HepG2 (cell line): ENCODE data around the gene SOBP. TPM values are rescaled to one million over a fixed set of nuclear protein-coding genes. Genes with fewer than 3 reads are reported as not detected.

ENCODE experiments used
- ATAD3A ChIP-seq: sonication (generic); formaldehyde crosslinking; IDR thresholded peaks from 2 replicates; pipeline ENCODE4 v1.4.0; 2020; ENCODE audit warnings: missing genetic modification reagents
- HDAC6 ChIP-seq: fragments of 200-600 bp; sonication (generic); IDR thresholded peaks from 2 replicates; pipeline ENCODE4 v1.7.0; 2017; ENCODE audit warnings: mild to moderate bottlenecking, antibody characterized with exemption, low read length, low read depth
- MZF1 ChIP-seq: sonication (generic); formaldehyde crosslinking; IDR thresholded peaks from 2 replicates; pipeline ENCODE4 v1.8.1; 2023; ENCODE audit warnings: mild to moderate bottlenecking, missing genetic modification reagents, borderline replicate concordance
- SKIL ChIP-seq: sonication (generic); formaldehyde crosslinking; IDR thresholded peaks from 2 replicates; pipeline ENCODE4 v1.8.0; 2022; ENCODE audit warnings: missing genetic modification reagents, mild to moderate bottlenecking, moderate library complexity, borderline replicate concordance
- ZNF207 ChIP-seq: fragments of 450-650 bp; IDR thresholded peaks from 2 replicates; pipeline ENCODE4 v1.6.1; 2016; ENCODE audit warnings: antibody characterized with exemption, borderline replicate concordance
- ZNF646 ChIP-seq: sonication (generic); formaldehyde crosslinking; IDR thresholded peaks from 2 replicates; pipeline ENCODE4 v1.9.0; 2021; ENCODE audit warnings: mild to moderate bottlenecking, missing genetic modification reagents
- ZNF672 ChIP-seq: sonication (generic); formaldehyde crosslinking; IDR thresholded peaks from 2 replicates; pipeline ENCODE4 v1.8.1; 2022; ENCODE audit warnings: missing genetic modification reagents
- polyA plus RNA-seq, 8 experiments: library from polyadenylated mRNA; depleted of rRNA in 3 of 8; stranded (reverse) in 7 of 8; unstranded in 1 of 8; fragments of >200 nt; fragmentation: Illumina TruSeq in 4 of 8; extraction: Trizol in 4 of 8; gene quantifications; 2 replicates each; pipeline versions ENCODE4 v1.2.1 to v1.2.3, GENCODE V29; 2011 to 2016; ENCODE audit warnings: low read depth in 4 of 8, missing spikeins in 1 of 8, mixed read lengths in 1 of 8; ENCODE audit not compliant: insufficient read depth in 1 of 8
- total RNA-seq, 5 experiments: library from RNA; depleted of rRNA; stranded (reverse); fragments of >200 nt; fragmentation: Illumina TruSeq; extraction: Trizol; gene quantifications; 2 replicates each; pipeline ENCODE4 v1.2.3, GENCODE V29; 2016; ENCODE audit warnings: low read depth in 1 of 5
- TF ChIP-seq, protein P1 (sequence below): IDR thresholded peaks from 2 replicates; pipeline ENCODE4 v1.4.0; 2020; ENCODE audit warnings: mild to moderate bottlenecking, missing genetic modification reagents
- TF ChIP-seq, protein P2 (sequence below): sonication (generic); formaldehyde crosslinking; IDR thresholded peaks from 2 replicates; pipeline ENCODE4 v1.8.1; 2022; ENCODE audit warnings: low read depth, mild to moderate bottlenecking, missing genetic modification reagents

Gene SOBP
- total and polyA plus RNA-seq, 2 of the 13 experiments (the other 11 are each of a cell fraction or from before 2014, with no cell fraction given) = 1.5 to 6.9 TPM

DNA sequence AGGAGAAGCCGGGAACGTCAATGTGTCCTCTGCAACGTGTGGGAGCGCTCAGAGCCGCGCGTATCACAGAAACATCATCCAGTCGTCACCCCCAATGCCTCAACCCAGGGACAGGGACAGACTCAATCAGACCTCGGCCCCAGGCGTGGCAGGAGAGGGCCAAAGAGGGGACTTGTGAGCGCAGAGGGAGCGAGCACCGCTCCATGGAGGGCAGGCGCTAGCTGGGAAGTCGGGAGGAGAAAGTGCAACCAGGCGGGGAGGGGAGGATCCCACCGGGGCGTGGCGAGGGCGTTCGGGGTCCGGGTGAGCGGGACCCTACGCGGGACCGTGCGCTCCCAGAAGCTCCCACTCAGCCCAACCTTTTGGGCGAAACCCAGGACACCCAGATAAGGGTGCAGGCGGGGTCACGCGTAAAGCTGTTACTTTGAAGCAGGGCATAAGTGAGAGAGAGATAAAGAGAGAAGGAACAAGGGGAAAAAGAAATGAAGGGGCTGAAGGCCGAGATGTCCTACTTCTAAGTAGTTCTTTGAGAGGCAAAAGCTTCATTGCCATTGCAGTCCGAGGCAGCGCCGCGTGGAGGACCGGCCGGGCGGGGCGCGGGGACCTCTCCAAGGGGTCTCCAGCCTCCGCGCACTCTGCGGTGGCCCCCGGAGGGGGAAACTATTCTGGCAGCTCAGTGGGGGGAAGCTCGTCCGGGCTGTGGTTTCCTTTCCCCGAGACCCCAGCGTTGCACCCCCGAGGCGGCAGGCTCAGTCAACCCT is 862 bp upstream of the SOBP start (continued):
- TF ChIP-seq ZNF646 (CRISPR knock-in tag) = no peak
- TF ChIP-seq, protein P1, sequence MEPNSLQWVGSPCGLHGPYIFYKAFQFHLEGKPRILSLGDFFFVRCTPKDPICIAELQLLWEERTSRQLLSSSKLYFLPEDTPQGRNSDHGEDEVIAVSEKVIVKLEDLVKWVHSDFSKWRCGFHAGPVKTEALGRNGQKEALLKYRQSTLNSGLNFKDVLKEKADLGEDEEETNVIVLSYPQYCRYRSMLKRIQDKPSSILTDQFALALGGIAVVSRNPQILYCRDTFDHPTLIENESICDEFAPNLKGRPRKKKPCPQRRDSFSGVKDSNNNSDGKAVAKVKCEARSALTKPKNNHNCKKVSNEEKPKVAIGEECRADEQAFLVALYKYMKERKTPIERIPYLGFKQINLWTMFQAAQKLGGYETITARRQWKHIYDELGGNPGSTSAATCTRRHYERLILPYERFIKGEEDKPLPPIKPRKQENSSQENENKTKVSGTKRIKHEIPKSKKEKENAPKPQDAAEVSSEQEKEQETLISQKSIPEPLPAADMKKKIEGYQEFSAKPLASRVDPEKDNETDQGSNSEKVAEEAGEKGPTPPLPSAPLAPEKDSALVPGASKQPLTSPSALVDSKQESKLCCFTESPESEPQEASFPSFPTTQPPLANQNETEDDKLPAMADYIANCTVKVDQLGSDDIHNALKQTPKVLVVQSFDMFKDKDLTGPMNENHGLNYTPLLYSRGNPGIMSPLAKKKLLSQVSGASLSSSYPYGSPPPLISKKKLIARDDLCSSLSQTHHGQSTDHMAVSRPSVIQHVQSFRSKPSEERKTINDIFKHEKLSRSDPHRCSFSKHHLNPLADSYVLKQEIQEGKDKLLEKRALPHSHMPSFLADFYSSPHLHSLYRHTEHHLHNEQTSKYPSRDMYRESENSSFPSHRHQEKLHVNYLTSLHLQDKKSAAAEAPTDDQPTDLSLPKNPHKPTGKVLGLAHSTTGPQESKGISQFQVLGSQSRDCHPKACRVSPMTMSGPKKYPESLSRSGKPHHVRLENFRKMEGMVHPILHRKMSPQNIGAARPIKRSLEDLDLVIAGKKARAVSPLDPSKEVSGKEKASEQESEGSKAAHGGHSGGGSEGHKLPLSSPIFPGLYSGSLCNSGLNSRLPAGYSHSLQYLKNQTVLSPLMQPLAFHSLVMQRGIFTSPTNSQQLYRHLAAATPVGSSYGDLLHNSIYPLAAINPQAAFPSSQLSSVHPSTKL (CRISPR knock-in tag) = peak; percentile 38; the same call in 1 of the 2 replicates
- no peak for TF ChIP-seq MZF1 (CRISPR knock-in tag)
- no peak for TF ChIP-seq ZNF207
- TF ChIP-seq SKIL (CRISPR knock-in tag) = no peak
- TF ChIP-seq, protein P2, sequence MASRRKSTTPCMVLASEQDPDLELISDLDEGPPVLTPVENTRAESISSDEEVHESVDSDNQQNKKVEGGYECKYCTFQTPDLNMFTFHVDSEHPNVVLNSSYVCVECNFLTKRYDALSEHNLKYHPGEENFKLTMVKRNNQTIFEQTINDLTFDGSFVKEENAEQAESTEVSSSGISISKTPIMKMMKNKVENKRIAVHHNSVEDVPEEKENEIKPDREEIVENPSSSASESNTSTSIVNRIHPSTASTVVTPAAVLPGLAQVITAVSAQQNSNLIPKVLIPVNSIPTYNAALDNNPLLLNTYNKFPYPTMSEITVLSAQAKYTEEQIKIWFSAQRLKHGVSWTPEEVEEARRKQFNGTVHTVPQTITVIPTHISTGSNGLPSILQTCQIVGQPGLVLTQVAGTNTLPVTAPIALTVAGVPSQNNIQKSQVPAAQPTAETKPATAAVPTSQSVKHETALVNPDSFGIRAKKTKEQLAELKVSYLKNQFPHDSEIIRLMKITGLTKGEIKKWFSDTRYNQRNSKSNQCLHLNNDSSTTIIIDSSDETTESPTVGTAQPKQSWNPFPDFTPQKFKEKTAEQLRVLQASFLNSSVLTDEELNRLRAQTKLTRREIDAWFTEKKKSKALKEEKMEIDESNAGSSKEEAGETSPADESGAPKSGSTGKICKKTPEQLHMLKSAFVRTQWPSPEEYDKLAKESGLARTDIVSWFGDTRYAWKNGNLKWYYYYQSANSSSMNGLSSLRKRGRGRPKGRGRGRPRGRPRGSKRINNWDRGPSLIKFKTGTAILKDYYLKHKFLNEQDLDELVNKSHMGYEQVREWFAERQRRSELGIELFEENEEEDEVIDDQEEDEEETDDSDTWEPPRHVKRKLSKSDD = peak; percentile 71; the same call in 1 of the 2 replicates
- TF ChIP-seq HDAC6 = no peak
- no peak for TF ChIP-seq ATAD3A (CRISPR knock-in tag)
- no peak for TF ChIP-seq ZNF672
